HEK293T (cell line): ENCODE measurements around the gene RUVBL1.

ENCODE experiments used
- CTCF ChIA-PET: fragments of 350-600 bp; formaldehyde crosslinking; extraction: SDS; loops from one replicate; lab custom pipeline; 2021; ENCODE audit warnings: antibody characterized with exemption, inconsistent platforms; lab: Yijun Ruan, JAX
- POLR2A ChIA-PET: fragments of 350-600 bp; formaldehyde crosslinking; extraction: SDS; loops from one replicate; lab custom pipeline; 2020; ENCODE audit warnings: antibody characterized with exemption, inconsistent platforms; lab: Yijun Ruan, JAX
- DNase-seq: peaks from one replicate; pipeline ENCODE4 v3.0.0; 2012; ENCODE audit warnings: mixed read lengths; ENCODE audit errors: extremely low spot score
- ARNT ChIP-seq: fragments of 450-650 bp; IDR thresholded peaks from 2 replicates; pipeline ENCODE4 v1.6.1; 2017; ENCODE audit warnings: mild to moderate bottlenecking
- BHLHE40 ChIP-seq: fragments of 450-650 bp; IDR thresholded peaks from 2 replicates; pipeline ENCODE4 v1.6.1; 2016; ENCODE audit warnings: mild to moderate bottlenecking, moderate library complexity, borderline replicate concordance
- CTBP1 ChIP-seq: fragments of 450-650 bp; IDR thresholded peaks from 2 replicates; pipeline ENCODE4 v1.6.1; 2016; ENCODE audit warnings: borderline replicate concordance
- ELF4 ChIP-seq: fragments of 450-650 bp; IDR thresholded peaks from 2 replicates; pipeline ENCODE4 v1.6.1; 2017; ENCODE audit warnings: antibody characterized with exemption
- FOXA1 ChIP-seq: fragments of 450-650 bp; IDR thresholded peaks from 2 replicates; pipeline ENCODE4 v1.6.1; 2016; ENCODE audit warnings: mild to moderate bottlenecking
- FOXK2 ChIP-seq: fragments of 450-650 bp; IDR thresholded peaks from 2 replicates; pipeline ENCODE4 v1.6.1; 2016; ENCODE audit warnings: mild to moderate bottlenecking
- FOXM1 ChIP-seq: fragments of 450-650 bp; IDR thresholded peaks from 2 replicates; pipeline ENCODE4 v1.6.1; 2017; ENCODE audit warnings: mild to moderate bottlenecking, borderline replicate concordance
- HDGF ChIP-seq: fragments of 450-650 bp; IDR thresholded peaks from 2 replicates; pipeline ENCODE4 v1.6.1; 2017; ENCODE audit warnings: antibody characterized with exemption, borderline replicate concordance
- L3MBTL2 ChIP-seq: fragments of 450-650 bp; conservative IDR thresholded peaks from 2 replicates; pipeline ENCODE4 v1.6.1; 2016; ENCODE audit warnings: mild to moderate bottlenecking
- LEF1 ChIP-seq: fragments of 450-650 bp; IDR thresholded peaks from 2 replicates; pipeline ENCODE4 v1.6.1; 2017; ENCODE audit warnings: mild to moderate bottlenecking, borderline replicate concordance
- NFRKB ChIP-seq: fragments of 450-650 bp; IDR thresholded peaks from 2 replicates; pipeline ENCODE4 v1.6.1; 2016; ENCODE audit warnings: mild to moderate bottlenecking, moderate library complexity
- SP1 ChIP-seq: fragments of 450-650 bp; IDR thresholded peaks from 2 replicates; pipeline ENCODE4 v1.6.1; 2017
- SUZ12 ChIP-seq: fragments of 450-650 bp; IDR thresholded peaks from 2 replicates; pipeline ENCODE4 v1.6.1; 2016; ENCODE audit warnings: mild to moderate bottlenecking
- TARDBP ChIP-seq: fragments of 450-650 bp; IDR thresholded peaks from 2 replicates; pipeline ENCODE4 v1.6.1; 2016
- ZNF384 ChIP-seq: fragments of 450-650 bp; IDR thresholded peaks from 2 replicates; pipeline ENCODE4 v1.6.1; 2016
- TF ChIP-seq, protein P1 (sequence below): fragments of 450-650 bp; IDR thresholded peaks from 2 replicates; pipeline ENCODE4 v1.6.1; 2016

Gene RUVBL1

DNA sequence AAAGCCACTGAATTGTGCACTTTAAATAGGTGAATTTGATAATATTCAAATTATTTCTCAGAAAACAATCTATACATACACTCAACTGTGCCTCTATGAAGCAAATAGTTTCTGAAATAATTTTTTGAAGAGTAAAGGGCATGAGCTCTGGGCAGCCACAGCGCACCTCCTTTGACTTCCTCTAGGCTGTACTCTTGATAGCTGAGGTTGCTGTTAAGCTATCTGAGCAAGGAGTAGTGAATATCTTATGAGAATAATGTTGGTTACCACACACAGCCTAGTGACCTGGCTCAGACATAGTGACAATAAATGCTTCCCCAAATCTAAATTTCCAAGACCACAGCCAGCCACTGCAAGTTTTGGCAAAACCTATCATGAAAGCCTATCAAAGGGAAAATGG, 83.0 kb downstream of the RUVBL1 start:
- DNase-seq = no peak
- no peak for TF ChIP-seq L3MBTL2
- no peak for TF ChIP-seq LEF1
- no peak for TF ChIP-seq CTBP1
- no peak for TF ChIP-seq SUZ12
- TF ChIP-seq, protein P1, sequence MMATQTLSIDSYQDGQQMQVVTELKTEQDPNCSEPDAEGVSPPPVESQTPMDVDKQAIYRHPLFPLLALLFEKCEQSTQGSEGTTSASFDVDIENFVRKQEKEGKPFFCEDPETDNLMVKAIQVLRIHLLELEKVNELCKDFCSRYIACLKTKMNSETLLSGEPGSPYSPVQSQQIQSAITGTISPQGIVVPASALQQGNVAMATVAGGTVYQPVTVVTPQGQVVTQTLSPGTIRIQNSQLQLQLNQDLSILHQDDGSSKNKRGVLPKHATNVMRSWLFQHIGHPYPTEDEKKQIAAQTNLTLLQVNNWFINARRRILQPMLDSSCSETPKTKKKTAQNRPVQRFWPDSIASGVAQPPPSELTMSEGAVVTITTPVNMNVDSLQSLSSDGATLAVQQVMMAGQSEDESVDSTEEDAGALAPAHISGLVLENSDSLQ = no peak
- no peak for TF ChIP-seq ELF4
- TF ChIP-seq ZNF384 = no peak
- no peak for TF ChIP-seq NFRKB
- no peak for TF ChIP-seq FOXM1
- TF ChIP-seq FOXA1 = no peak
- no peak for TF ChIP-seq ARNT
- TF ChIP-seq FOXK2 = no peak
- no peak for TF ChIP-seq BHLHE40
- TF ChIP-seq TARDBP = no peak
- TF ChIP-seq SP1 = no peak
- no peak for TF ChIP-seq HDGF
- POLR2A ChIA-PET = interaction anchor here (2.2 kb wide), 1 partner anchor 11 kb away, joined by 11 read pairs; the partner anchor contains the start of gene SEC61A1
- CTCF ChIA-PET = no interaction called here

DNA sequence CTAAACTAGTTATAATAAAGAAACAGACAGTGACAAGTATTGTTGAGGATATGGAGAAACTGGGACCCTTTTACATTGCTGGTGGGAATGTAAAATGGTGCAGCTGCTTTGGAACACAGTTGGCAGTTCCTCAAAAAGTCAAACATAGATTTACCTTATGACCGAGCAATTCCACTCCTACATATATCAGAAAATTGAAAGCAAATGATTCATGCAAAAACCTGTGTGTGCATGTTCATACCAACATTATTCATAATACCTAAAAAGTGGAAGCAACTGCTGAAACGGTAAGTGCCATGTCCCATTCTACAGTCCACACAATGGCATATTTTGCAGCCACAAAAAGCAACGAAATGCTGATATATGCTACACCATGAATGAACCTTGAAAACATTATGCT, 83.6 kb downstream of the RUVBL1 start:
- ChIA-PET POLR2A (interaction anchor here (1.0 kb wide), 1 partner anchor 12 kb away, joined by 5 read pairs; the partner anchor contains the start of gene SEC61A1), CTCF (no interaction called here)
- TF ChIP-seq CTBP1 (no peak), NFRKB (no peak), FOXM1 (no peak), LEF1 (no peak), ELF4 (no peak), SUZ12 (no peak), L3MBTL2 (no peak), TARDBP (no peak), HDGF (no peak), ZNF384 (no peak), BHLHE40 (no peak), FOXA1 (no peak), SP1 (no peak), ARNT (no peak), FOXK2 (no peak)
- TF ChIP-seq, protein P1 = no peak
- no peak for DNase-seq

DNA sequence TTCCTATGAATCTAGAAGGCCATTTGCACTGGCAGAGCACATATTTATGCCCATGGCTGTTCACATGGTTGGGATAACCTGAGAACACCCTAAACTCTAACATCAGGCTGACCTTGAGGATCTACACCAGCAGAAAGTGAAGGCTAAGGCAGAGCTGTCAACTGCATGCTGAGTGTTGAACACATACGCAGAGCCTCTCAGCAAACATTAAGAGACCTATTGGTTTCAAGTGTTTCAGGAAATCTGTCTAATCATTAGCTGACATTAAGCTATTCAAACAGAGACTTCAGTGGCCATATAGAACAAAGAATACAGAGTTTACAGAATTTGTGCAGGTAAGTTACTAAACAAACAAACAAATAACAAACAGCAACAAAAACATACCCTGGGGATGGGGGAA, 87.5 kb downstream of the RUVBL1 start:
- TF ChIP-seq LEF1 = no peak
- no peak for TF ChIP-seq BHLHE40
- TF ChIP-seq L3MBTL2 = no peak
- no peak for TF ChIP-seq FOXA1
- TF ChIP-seq NFRKB = no peak
- no peak for TF ChIP-seq SP1
- TF ChIP-seq ARNT = no peak
- TF ChIP-seq FOXM1 = no peak
- no peak for TF ChIP-seq ZNF384
- TF ChIP-seq HDGF = no peak
- CTCF ChIA-PET = no interaction called here
- POLR2A ChIA-PET = no interaction called here
- DNase-seq = no peak

DNA sequence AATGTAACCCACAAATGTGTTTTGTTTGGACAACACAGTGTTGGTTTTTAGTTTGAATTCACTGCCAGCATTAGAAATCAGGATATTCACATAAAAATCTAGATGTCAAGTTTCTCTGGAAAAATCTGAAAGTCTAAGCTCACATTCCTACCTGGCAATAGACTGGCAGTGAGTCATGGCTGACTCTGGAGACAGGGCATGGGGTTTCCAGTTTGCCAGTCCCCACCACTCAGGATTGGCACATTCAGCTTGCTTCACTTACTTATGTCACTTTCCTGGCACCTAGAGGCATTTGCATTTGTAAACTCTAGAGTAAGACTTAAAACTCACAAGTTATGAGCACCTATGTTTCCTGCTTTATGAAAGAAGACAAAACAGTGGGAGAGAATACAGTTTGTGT, 90.5 kb downstream of the RUVBL1 start:
- no peak for TF ChIP-seq SUZ12
- TF ChIP-seq SP1 = no peak
- no peak for TF ChIP-seq LEF1
- no peak for TF ChIP-seq NFRKB
- no peak for TF ChIP-seq BHLHE40
- no peak for TF ChIP-seq TARDBP
- no peak for TF ChIP-seq ELF4
- TF ChIP-seq FOXA1 = no peak
- no peak for TF ChIP-seq L3MBTL2
- no peak for TF ChIP-seq ZNF384
- no peak for TF ChIP-seq HDGF
- TF ChIP-seq FOXM1 = no peak
- ChIA-PET POLR2A (no interaction called here), CTCF (no interaction called here)
- DNase-seq = no peak
